Measurements from ENCODE around the gene YPEL1. TPM values are rescaled to one million over a fixed set of nuclear protein-coding genes. Genes with fewer than 3 reads are reported as not detected.
A peak's percentile ranks its signal among the peaks of the same experiment; 100 is the strongest.

Gene YPEL1
- total RNA-seq, 1 donor from 2014 or later = 3.0 TPM

- no peak for DNase-seq (ENCODE audit: low read depth)
Observed at GRCh38 chr22:21657360-21658032, 78.1 kb downstream of the YPEL1 start.

GRCh38 chr22:21657020-21657359 lies 78.6 kb downstream of the YPEL1 start:
- DNase-seq (ENCODE audit: low read depth) = no peak

DNA sequence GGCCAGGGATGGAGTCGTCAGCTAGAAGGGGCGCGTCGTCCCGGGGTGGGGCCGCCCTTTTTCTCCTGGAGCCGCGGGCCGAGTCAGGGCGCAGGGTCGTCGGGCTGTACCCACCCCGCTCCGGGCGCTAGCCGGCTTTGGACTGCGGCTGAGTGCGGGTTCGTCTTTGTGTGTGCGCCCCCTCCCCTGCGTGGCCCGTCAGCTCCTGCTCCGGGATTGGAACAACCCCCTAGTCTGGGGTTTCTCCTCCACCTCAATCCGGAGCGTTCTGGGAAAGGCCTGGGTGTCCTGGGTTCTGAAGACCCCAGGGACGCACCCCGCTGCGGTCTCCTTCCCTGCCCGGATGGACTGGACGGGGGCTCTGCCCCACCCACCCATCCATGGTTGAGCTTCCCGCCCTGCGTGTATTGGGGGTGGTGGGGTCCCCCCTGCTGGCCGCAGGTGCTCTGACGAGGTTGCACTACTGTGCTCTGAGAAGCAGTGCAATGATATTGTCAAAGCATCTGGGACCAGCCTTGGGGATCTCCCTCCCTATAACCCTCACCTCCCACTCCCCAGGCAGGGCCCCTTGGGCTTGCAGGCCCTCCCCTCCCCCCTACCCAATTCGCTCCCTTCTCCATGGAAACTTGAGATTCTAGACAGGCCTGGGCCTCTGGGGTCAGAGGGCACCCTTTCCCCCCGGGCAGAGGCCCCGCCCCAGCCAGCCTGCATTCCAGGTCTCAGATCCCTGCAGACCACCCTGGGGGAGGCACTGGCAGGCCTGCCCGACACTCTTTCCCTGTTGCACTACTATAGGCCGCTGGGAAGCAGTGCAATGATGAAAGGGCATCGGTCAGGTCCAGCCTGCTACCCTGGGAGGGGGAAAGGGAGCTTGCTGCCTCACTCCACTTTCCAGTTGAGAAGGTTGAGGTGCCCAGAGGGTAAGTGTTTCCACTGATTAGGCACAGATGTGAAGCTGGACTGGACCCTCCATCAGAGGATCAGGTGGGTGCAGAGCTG lies 82.7 kb downstream of the YPEL1 start:
- no peak for DNase-seq (ENCODE audit: low read depth)

DNA sequence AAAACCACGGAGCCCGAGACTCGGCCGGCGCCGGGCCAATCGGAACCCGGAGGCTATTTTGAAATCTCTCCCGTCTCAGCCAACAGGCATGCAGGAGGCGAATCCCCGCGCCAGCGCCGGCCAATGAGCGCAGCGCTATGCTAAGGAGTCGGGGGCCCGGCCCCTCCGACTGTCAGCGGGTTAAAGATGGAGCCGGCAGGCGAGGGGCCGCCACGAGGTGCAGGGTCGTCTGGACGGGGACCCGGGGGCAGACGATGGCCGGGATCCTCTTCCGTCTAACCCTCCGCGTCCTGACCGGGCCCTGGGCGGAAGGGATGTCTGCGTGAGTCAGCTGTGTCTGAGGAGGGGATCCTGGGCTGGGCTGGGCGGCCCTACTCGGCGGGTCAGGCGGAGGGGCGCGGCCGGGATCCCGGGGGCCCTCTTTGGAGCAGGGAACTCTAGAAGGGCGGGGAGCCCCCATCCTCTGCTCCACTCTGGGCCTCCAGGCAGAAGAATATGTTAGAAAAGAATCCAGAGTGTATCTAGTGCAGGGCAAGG lies 83.5 kb downstream of the YPEL1 start:
- DNase-seq (ENCODE audit: low read depth) = peak; percentile 64

GRCh38 chr22:21651521-21652009 lies 84.0 kb downstream of the YPEL1 start:
- no peak for DNase-seq (ENCODE audit: low read depth)

DNA sequence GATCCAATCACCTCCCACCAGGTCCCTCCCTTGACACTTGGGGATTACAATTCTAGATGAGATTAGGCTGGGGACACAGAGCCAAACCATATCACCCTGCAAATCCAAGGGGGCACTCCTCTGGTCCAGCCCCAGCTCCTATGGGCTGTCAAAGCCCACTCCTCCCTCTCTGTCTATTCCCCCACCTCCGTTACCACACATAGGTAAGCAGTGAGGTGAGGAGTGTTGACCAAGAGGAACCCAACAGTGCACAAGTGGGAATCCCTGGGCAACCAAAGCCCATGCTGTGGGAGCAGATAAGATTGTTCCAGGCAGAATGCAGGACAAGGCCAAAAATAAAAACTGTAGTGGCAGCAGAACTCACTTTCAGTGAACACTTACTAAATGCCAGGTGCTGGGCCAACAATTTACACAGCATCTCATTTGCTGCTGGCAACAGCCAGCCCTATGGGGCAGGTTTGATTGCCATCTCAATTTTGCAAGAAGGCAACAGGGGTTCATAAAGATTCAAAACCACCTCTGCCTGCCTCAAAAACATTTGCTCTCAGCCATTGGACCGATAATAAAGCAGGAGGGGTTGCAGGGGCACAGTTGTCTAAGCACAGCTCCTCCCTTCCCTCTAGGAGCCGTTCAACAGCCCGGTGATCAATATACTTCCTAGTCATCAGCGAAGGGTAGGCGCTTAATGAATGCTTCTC lies 84.6 kb downstream of the YPEL1 start:
- no peak for DNase-seq (ENCODE audit: low read depth)

GRCh38 chr22:21650280-21650679 lies 85.3 kb downstream of the YPEL1 start:
- no peak for DNase-seq (ENCODE audit: low read depth)

Other genes with a start within 250 kb of the YPEL1 start
- gene RIMBP3C, start 184.3 kb downstream of the YPEL1 start, total RNA-seq = under 0.01 and 0.17 TPM in 2 replicates
- 34.9 and 38.8 TPM in 2 replicates for gene UBE2L3, start 168.1 kb downstream of the YPEL1 start, total RNA-seq
- gene YDJC, start 105.8 kb downstream of the YPEL1 start, total RNA-seq = 27.4 and 51.6 TPM in 2 replicates
- gene CCDC116, start 103.0 kb downstream of the YPEL1 start, total RNA-seq = not detected in 2 replicates
- 17.0 and 43.9 TPM in 2 replicates for gene SDF2L1, start 93.5 kb downstream of the YPEL1 start, total RNA-seq
- 10.6 and 24.8 TPM in 2 replicates for gene PPIL2, start 69.8 kb downstream of the YPEL1 start, total RNA-seq
- gene MAPK1, start 131.9 kb upstream of the YPEL1 start, total RNA-seq = 64.6 and 93.1 TPM in 2 replicates
- gene PPM1F, start 217.1 kb upstream of the YPEL1 start, total RNA-seq = 18.9 and 30.3 TPM in 2 replicates
- gene TOP3B, start 247.0 kb upstream of the YPEL1 start, total RNA-seq = 11.8 and 30.5 TPM in 2 replicates

All from renal cortical epithelial cell (primary cell).